H1 (cell line): ENCODE measurements around the gene SLC6A19. TPM values are rescaled to one million over a fixed set of nuclear protein-coding genes. Genes with fewer than 3 reads are reported as not detected.
A peak's percentile ranks its signal among the peaks of the same experiment; 100 is the strongest.

Experiments used
- CTCF ChIA-PET: fragments of 300-600 bp; sonication (Branson Sonifier 250); formaldehyde crosslinking; loops from one replicate; lab custom pipeline; 2021; ENCODE audit not compliant: partially characterized antibody; lab: Charles Lee
- POLR2A ChIA-PET: fragments of 300-600 bp; sonication (Branson Sonifier 250); formaldehyde crosslinking; loops from one replicate; lab custom pipeline; 2021; ENCODE audit warnings: inconsistent platforms; ENCODE audit not compliant: partially characterized antibody; lab: Charles Lee
- DNase-seq, 2 experiments: peaks; one replicate each; pipeline versions ENCODE4 v3.0.0 to v3.0.0-alpha.2; 2010 to 2022; ENCODE audit warnings: low spot score in 2 of 2, low read depth in 1 of 2, mixed read lengths in 1 of 2
- FAIRE-seq: peaks from 2 replicates; lab custom pipeline; 2011; peaks lifted over from hg19 to GRCh38; lab: Jason Lieb, UNC
- H2AFZ ChIP-seq: 2 replicates; pipeline ENCODE4 v1.8.1; 2012; ENCODE audit warnings: low read length, inconsistent platforms
- H2AK5ac ChIP-seq: 2 replicates; pipeline ENCODE4 v1.6.1; 2013; ENCODE audit warnings: low read depth, low read length
- H2BK120ac ChIP-seq: replicated peaks from 2 replicates; pipeline ENCODE3; 2013; ENCODE audit warnings: low read depth, low read length, inconsistent platforms
- H2BK12ac ChIP-seq: 2 replicates; pipeline ENCODE4 v1.6.1; 2013; ENCODE audit warnings: low read depth, low read length
- H2BK15ac ChIP-seq: 2 replicates; pipeline ENCODE4 v1.6.1; 2013; ENCODE audit warnings: low read length
- H2BK20ac ChIP-seq: 2 replicates; pipeline ENCODE4 v1.6.1; 2013; ENCODE audit warnings: low read length
- H2BK5ac ChIP-seq: 2 replicates; pipeline ENCODE4 v1.6.1; 2013; ENCODE audit warnings: low read depth, low read length
- H3K14ac ChIP-seq: 2 replicates; pipeline ENCODE4 v1.6.1; 2013; ENCODE audit warnings: inconsistent platforms; ENCODE audit not compliant: insufficient read length
- H3K18ac ChIP-seq: 2 replicates; pipeline ENCODE4 v1.6.1; 2013; ENCODE audit warnings: low read length; ENCODE audit errors: extremely low read depth
- H3K23ac ChIP-seq: 2 replicates; pipeline ENCODE4 v1.6.1; 2013; ENCODE audit warnings: inconsistent platforms; ENCODE audit not compliant: insufficient read length
- H3K23me2 ChIP-seq: 2 replicates; pipeline ENCODE4 v1.6.1; 2013; ENCODE audit warnings: low read depth, low read length
- H3K27ac ChIP-seq: 2 replicates; pipeline ENCODE4 v1.6.1; 2011; ENCODE audit warnings: low read depth, low read length, inconsistent platforms
- H3K27me3 ChIP-seq, 4 experiments: replicated peaks in 1 of 4; 1 replicate in 1 of 4; 2 replicates in 3 of 4; pipeline versions ENCODE4 v1.6.1 to v1.8.1; 2011 to 2013; ENCODE audit warnings: low read length in 3 of 4, mild to moderate bottlenecking in 3 of 4, inconsistent platforms in 2 of 4, mixed read lengths in 2 of 4, moderate library complexity in 1 of 4; ENCODE audit not compliant: control insufficient read depth in 3 of 4, insufficient read depth in 3 of 4; ENCODE audit errors: extremely low read depth in 1 of 4
- H3K36me3 ChIP-seq, 4 experiments: 2 replicates each; pipeline versions ENCODE4 v1.6.1 to v1.8.1; 2011 to 2013; ENCODE audit warnings: mild to moderate bottlenecking in 4 of 4, low read length in 3 of 4, moderate library complexity in 2 of 4, control low read depth in 1 of 4, inconsistent platforms in 1 of 4; ENCODE audit not compliant: insufficient read depth in 4 of 4, control insufficient read depth in 2 of 4
- H3K4ac ChIP-seq: replicated peaks from 2 replicates; pipeline ENCODE3; 2013; ENCODE audit warnings: low read length, low read depth, mixed read lengths, inconsistent platforms; ENCODE audit not compliant: insufficient read length
- H3K4me1 ChIP-seq, 4 experiments: replicated peaks in 1 of 4; 1 replicate in 1 of 4; 2 replicates in 3 of 4; pipeline versions ENCODE4 v1.6.1 to v1.8.1; 2011 to 2013; ENCODE audit warnings: low read length in 3 of 4, inconsistent platforms in 2 of 4, mixed read lengths in 1 of 4; ENCODE audit not compliant: insufficient read depth in 4 of 4, control insufficient read depth in 3 of 4
- H3K4me2 ChIP-seq, 2 experiments: 2 replicates each; pipeline versions ENCODE4 v1.6.1 to v1.8.1; 2011 to 2013; ENCODE audit warnings: low read depth in 2 of 2, low read length in 2 of 2, control low read depth in 1 of 2, inconsistent platforms in 1 of 2, mild to moderate bottlenecking in 1 of 2; ENCODE audit not compliant: insufficient read depth in 1 of 2
- H3K4me3 ChIP-seq, 4 experiments: fragments of 200-600, 300-600 bp in 1 of 4; sonication (generic), shearing (Covaris generic), sonication (Bioruptor Twin) in 1 of 4; 2 replicates each; pipeline versions ENCODE4 v1.5.1 to v1.8.1; 2011 to 2016; ENCODE audit warnings: low read length in 4 of 4, low read depth in 3 of 4, control low read depth in 2 of 4, inconsistent platforms in 2 of 4, mild to moderate bottlenecking in 2 of 4, mixed read lengths in 1 of 4, moderate library complexity in 1 of 4; ENCODE audit not compliant: insufficient read depth in 2 of 4; ENCODE audit errors: extremely low read depth in 1 of 4
- H3K56ac ChIP-seq: replicated peaks from 2 replicates; pipeline ENCODE3; 2013; ENCODE audit warnings: low read depth, mild to moderate bottlenecking, mixed read lengths, low read length, inconsistent platforms; ENCODE audit not compliant: insufficient read length
- H3K79me1 ChIP-seq: 2 replicates; pipeline ENCODE4 v1.6.1; 2013; ENCODE audit warnings: low read depth, low read length, control low read depth
- H3K79me2 ChIP-seq, 2 experiments: 2 replicates each; pipeline versions ENCODE4 v1.6.1 to v1.8.1; 2012 to 2013; ENCODE audit warnings: low read length in 2 of 2, mild to moderate bottlenecking in 2 of 2, inconsistent platforms in 1 of 2; ENCODE audit not compliant: insufficient read depth in 2 of 2, control insufficient read depth in 1 of 2
- H3K9ac ChIP-seq, 4 experiments: replicated peaks in 1 of 4; 1 replicate in 1 of 4; 2 replicates in 3 of 4; pipeline versions ENCODE4 v1.6.1 to v1.8.1; 2011 to 2013; ENCODE audit warnings: low read depth in 3 of 4, low read length in 3 of 4, control low read depth in 2 of 4, mild to moderate bottlenecking in 2 of 4, moderate library complexity in 2 of 4, inconsistent platforms in 1 of 4; ENCODE audit errors: extremely low read depth in 1 of 4
- H3K9me3 ChIP-seq, 2 experiments: 2 replicates each; pipeline versions ENCODE4 v1.6.1 to v1.8.1; 2012 to 2013; ENCODE audit warnings: mild to moderate bottlenecking in 2 of 2, moderate library complexity in 2 of 2, control low read depth in 1 of 2, inconsistent platforms in 1 of 2, low read depth in 1 of 2, low read length in 1 of 2, mixed read lengths in 1 of 2; ENCODE audit not compliant: insufficient read depth in 2 of 2
- H4K20me1 ChIP-seq, 2 experiments: replicated peaks in 1 of 2; 2 replicates each; pipeline versions ENCODE3 to v1.8.1; 2011 to 2013; ENCODE audit warnings: inconsistent platforms in 2 of 2, low read length in 2 of 2, mild to moderate bottlenecking in 1 of 2; ENCODE audit not compliant: insufficient read depth in 2 of 2, control insufficient read depth in 1 of 2
- H4K5ac ChIP-seq: 2 replicates; pipeline ENCODE4 v1.6.1; 2013; ENCODE audit warnings: low read length, low read depth, mixed read lengths, inconsistent platforms; ENCODE audit not compliant: insufficient read length
- H4K8ac ChIP-seq: 2 replicates; pipeline ENCODE4 v1.8.0; 2013; ENCODE audit warnings: mild to moderate bottlenecking, moderate library complexity, low read length, inconsistent platforms; ENCODE audit not compliant: insufficient read depth; ENCODE audit errors: extremely low read depth
- H4K91ac ChIP-seq: replicated peaks from 2 replicates; pipeline ENCODE3; 2013; ENCODE audit warnings: low read length, mixed read lengths, inconsistent platforms; ENCODE audit not compliant: insufficient read length
- ATF2 ChIP-seq: IDR thresholded peaks from 2 replicates; pipeline ENCODE4 v1.6.1; 2012; ENCODE audit warnings: low read length, inconsistent platforms
- BACH1 ChIP-seq: IDR thresholded peaks from 2 replicates; pipeline ENCODE4 v1.6.1; 2012; ENCODE audit warnings: low read length, improper control_type of control experiment
- GTF2F1 ChIP-seq: IDR thresholded peaks from 2 replicates; pipeline ENCODE4 v1.6.1; 2012; ENCODE audit warnings: low read depth, low read length, improper control_type of control experiment, borderline replicate concordance
- KDM1A ChIP-seq: fragments of 200-600, 300-600 bp; sonication (generic); IDR thresholded peaks from 2 replicates; pipeline ENCODE4 v1.7.1; 2016; ENCODE audit warnings: mild to moderate bottlenecking, low read length, borderline replicate concordance
- RFX5 ChIP-seq: IDR thresholded peaks from 2 replicates; pipeline ENCODE4 v1.6.1; 2011; ENCODE audit warnings: low read depth, low read length, improper control_type of control experiment, borderline replicate concordance
- RNF2 ChIP-seq: fragments of 200-900, 300-1000 bp; sonication (generic); IDR thresholded peaks from 2 replicates; pipeline ENCODE4 v1.7.1; 2016; ENCODE audit warnings: borderline replicate concordance, low read depth, mild to moderate bottlenecking, antibody characterized with exemption, low read length; ENCODE audit not compliant: poor library complexity, severe bottlenecking; ENCODE audit errors: missing control alignments
- USF2 ChIP-seq: IDR thresholded peaks from 2 replicates; pipeline ENCODE4 v1.6.1; 2011; ENCODE audit warnings: low read length, improper control_type of control experiment
- ZNF274 ChIP-seq: IDR thresholded peaks from 2 replicates; pipeline ENCODE4 v1.7.0; 2012; ENCODE audit warnings: low read length, borderline replicate concordance; ENCODE audit errors: extremely low read depth
- WGBS, 2 experiments: shearing (Covaris generic) in 1 of 2; methylation state at CpG; one replicate each; pipeline versions ENCODE4 v1.1.6 to v1.1.7; 2013 to 2015; ENCODE audit warnings: low lambda C conversion rate in 2 of 2, mixed read lengths in 2 of 2, inconsistent platforms in 1 of 2, low coverage in 1 of 2, missing lambda C conversion rate in 1 of 2; ENCODE audit not compliant: insufficient replicate concordance in 2 of 2, insufficient coverage in 1 of 2, insufficient read length in 1 of 2; ENCODE audit errors: extremely low coverage in 1 of 2, missing lambda C conversion rate in 1 of 2; 5-methylcytosine and 5-hydroxymethylcytosine counted together
- polyA plus RNA-seq, 7 experiments: library from polyadenylated mRNA; depleted of rRNA in 3 of 7; stranded (reverse) in 5 of 7; unstranded in 2 of 7; fragments of >200 nt in 5 of 7; fragments of 200-250 nt in 2 of 7; gene quantifications; 1 replicate in 5 of 7; 2 replicates in 1 of 7; 4 replicates in 1 of 7; pipeline versions ENCODE4 v1.2.1 to v1.2.3, GENCODE V29; 2011 to 2013; ENCODE audit warnings: missing spikeins in 2 of 7, mixed read lengths in 2 of 7
- total RNA-seq: library from RNA; stranded (reverse); fragmentation: NEBNext Ultra II Directional; extraction: Animal tissue kit (Norgen Biotek cat#: 25700); gene quantifications from 2 replicates; pipeline ENCODE4 v1.2.1, GENCODE V29; 2021

The SLC6A19 gene
- total and polyA plus RNA-seq, 2 of the 8 experiments (the other 6 are each of a cell fraction or from before 2014, with no cell fraction given) = 0.02 TPM; not detected in 1

GRCh38 chr5:1158647-1159340 is 42.6 kb upstream of the SLC6A19 start:
- Histone ChIP-seq H4K5ac (no peak overlapping the region), H2AK5ac (no peak overlapping the region), H2BK15ac (no peak overlapping the region), H3K4ac (no peak overlapping the region), H3K4me3 (no peak overlapping the region), H3K9me3 (peaks cover 3 to 10% of the 10 kb centered on the region in 2 experiments; a peak in 2 of 4 replicates), H3K9ac (no peak overlapping the region), H2BK12ac (no peak overlapping the region), H3K4me2 (no peak overlapping the region), H3K4me1 (peaks cover 0 to 3% (median 0%) of the 10 kb centered on the region in 4 experiments; a peak in 2 of 7 replicates), H2BK20ac (no peak overlapping the region; the same call in 1 of the 2 replicates), H3K27me3 (peaks cover 15 to 35% (median 31%) of the 10 kb centered on the region in 4 experiments), H3K56ac (no peak overlapping the region), H2BK120ac (no peak overlapping the region), H3K27ac (no peak overlapping the region), H4K91ac (no peak overlapping the region), H4K20me1 (peaks cover 2 to 9% of the 10 kb centered on the region in 2 experiments), H4K8ac (peak overlapping the region; percentile 31), H2AFZ (no peak overlapping the region), H3K18ac (no peak overlapping the region), H3K23me2 (peaks cover 3% of the 10 kb centered on the region; the same call in 1 of the 2 replicates), H3K23ac (no peak overlapping the region), H3K14ac (no peak overlapping the region), H3K79me2 (no peaks in the 10 kb centered on the region), H3K36me3 (no peaks in the 10 kb centered on the region), H2BK5ac (no peak overlapping the region), H3K79me1 (no peaks in the 10 kb centered on the region)
- CTCF ChIA-PET = interaction anchor here (0.5 to 1.1 kb wide), 3 partner anchors 10 to 16 kb away, joined by 3 to 4 read pairs (median 3); no protein-coding TSS in a partner anchor
- 88% methylated on average over 20 of the region's 20 CpGs; no CpG with 5 or more reads in 1 of the 2 experiments for WGBS, 2 experiments
- FAIRE-seq = no peak
- no peak for DNase-seq
- POLR2A ChIA-PET = no interaction called here
- TF ChIP-seq RNF2 = no peak
- TF ChIP-seq RFX5 = no peak
- TF ChIP-seq GTF2F1 = no peak
- no peak for TF ChIP-seq USF2
- TF ChIP-seq ATF2 = no peak
- no peak for TF ChIP-seq BACH1
- TF ChIP-seq ZNF274 = no peak
- no peak for TF ChIP-seq KDM1A
